K562 (cell line): Measurements from ENCODE around the gene CDKN1B. TPM values are rescaled to one million over a fixed set of nuclear protein-coding genes. Genes with fewer than 3 reads are reported as not detected.
A peak's percentile ranks its signal among the peaks of the same experiment; 100 is the strongest.

ENCODE experiments used
- BRD4 ChIP-seq: fragments of 200-600 bp; sonication (generic); IDR thresholded peaks from 2 replicates; pipeline ENCODE4 v1.6.1; 2017; ENCODE audit warnings: inconsistent platforms
- CHCHD3 ChIP-seq: fragments of 250-450 bp; sonication (Bioruptor Pico); IDR thresholded peaks from 2 replicates; pipeline ENCODE4 v2.1.2; 2022; ENCODE audit warnings: mild to moderate bottlenecking
- EHMT2 ChIP-seq: fragments of 450-650 bp; IDR thresholded peaks from 2 replicates; pipeline ENCODE4 v1.6.1; 2018; ENCODE audit warnings: antibody characterized with exemption
- ETS1 ChIP-seq: conservative IDR thresholded peaks from 2 replicates; pipeline ENCODE4 v1.6.1; 2011; ENCODE audit warnings: low read depth, mild to moderate bottlenecking, low read length; ENCODE audit not compliant: control insufficient read depth
- ETV5 ChIP-seq: sonication (generic); formaldehyde crosslinking; IDR thresholded peaks from 2 replicates; pipeline ENCODE4 v1.4.0; 2020; ENCODE audit warnings: low read depth, mild to moderate bottlenecking, missing genetic modification reagents
- HCFC1 ChIP-seq: IDR thresholded peaks from 2 replicates; pipeline ENCODE4 v1.6.1; 2012; ENCODE audit warnings: low read depth, low read length, improper control_type of control experiment
- HNRNPUL1 ChIP-seq: fragments of 200-400 bp; formaldehyde crosslinking; IDR thresholded peaks from 2 replicates; pipeline ENCODE4 v1.6.1; 2017; ENCODE audit warnings: low read length
- KDM1A ChIP-seq, 2 experiments: fragments of 450-650 bp; IDR thresholded peaks; 2 replicates each; pipeline ENCODE4 v1.6.1; 2016; ENCODE audit warnings: mild to moderate bottlenecking in 2 of 2
- MYC ChIP-seq, 2 experiments: fragments of 250-450 bp in 1 of 2; sonication (Bioruptor Pico) in 1 of 2; IDR thresholded peaks; 2 replicates each; pipeline versions ENCODE4 v1.5.1 to v1.6.1; 2012 to 2021; ENCODE audit warnings: low read depth in 2 of 2, borderline replicate concordance in 1 of 2, improper control_type of control experiment in 1 of 2, low read length in 1 of 2, mild to moderate bottlenecking in 1 of 2, moderate library complexity in 1 of 2
- NCOA1 ChIP-seq: fragments of 450-650 bp; IDR thresholded peaks from 2 replicates; pipeline ENCODE4 v1.6.1; 2016; ENCODE audit warnings: low read depth
- NR1H2 ChIP-seq: sonication (generic); formaldehyde crosslinking; IDR thresholded peaks from 2 replicates; pipeline ENCODE4 v1.4.0; 2020; ENCODE audit warnings: mild to moderate bottlenecking, missing genetic modification reagents
- POLR2B ChIP-seq: fragments of 450-650 bp; IDR thresholded peaks from 2 replicates; pipeline ENCODE4 v1.6.1; 2018; ENCODE audit warnings: low read depth; ENCODE audit not compliant: partially characterized antibody
- PTBP1 ChIP-seq: fragments of 200-400 bp; formaldehyde crosslinking; IDR thresholded peaks from 2 replicates; pipeline ENCODE4 v1.6.1; 2017; ENCODE audit warnings: low read depth, low read length
- TBP ChIP-seq: optimal IDR thresholded peaks from 2 replicates; pipeline ENCODE3; 2011; ENCODE audit warnings: low read depth, low read length, improper control_type of control experiment
- U2AF2 ChIP-seq: fragments of 200-400 bp; formaldehyde crosslinking; optimal IDR thresholded peaks from 2 replicates; pipeline ENCODE3; 2017; ENCODE audit warnings: low read depth, mild to moderate bottlenecking, low read length
- ZBTB49 ChIP-seq: sonication (generic); formaldehyde crosslinking; IDR thresholded peaks from 2 replicates; pipeline ENCODE4 v1.8.0; 2022; ENCODE audit warnings: missing genetic modification reagents, mild to moderate bottlenecking, borderline replicate concordance
- ZEB2 ChIP-seq: fragments of 450-650 bp; IDR thresholded peaks from 2 replicates; pipeline ENCODE4 v1.6.1; 2016
- ZNF146 ChIP-seq: IDR thresholded peaks from one replicate; pipeline ENCODE4 v1.6.1; 2018; ENCODE audit warnings: missing compliant biosample characterization; ENCODE audit not compliant: unreplicated experiment
- ZNF280A ChIP-seq: fragments of 450-650 bp; IDR thresholded peaks from 2 replicates; pipeline ENCODE4 v1.6.1; 2018; ENCODE audit warnings: mild to moderate bottlenecking, low read depth; ENCODE audit not compliant: partially characterized antibody
- ZNF57 ChIP-seq: fragments of 450-650 bp; formaldehyde crosslinking; IDR thresholded peaks from 2 replicates; pipeline ENCODE4 v1.4.0; 2020; ENCODE audit warnings: mild to moderate bottlenecking, moderate library complexity
- ZNF639 ChIP-seq, 2 experiments: fragments of 200-800 bp in 1 of 2; sonication (Bioruptor generic) in 1 of 2; sonication (generic) in 1 of 2; formaldehyde crosslinking in 1 of 2; IDR thresholded peaks in 1 of 2; conservative IDR thresholded peaks in 1 of 2; 2 replicates each; pipeline versions ENCODE4 v1.5.0 to v1.6.1; 2016 to 2020; ENCODE audit warnings: missing compliant biosample characterization in 1 of 2, missing genetic modification characterization in 1 of 2, missing genetic modification reagents in 1 of 2
- ZNF695 ChIP-seq: fragments of 450-650 bp; formaldehyde crosslinking; IDR thresholded peaks from 2 replicates; pipeline ENCODE4 v1.4.0; 2020; ENCODE audit warnings: mild to moderate bottlenecking, moderate library complexity
- ZSCAN29 ChIP-seq: fragments of 450-650 bp; IDR thresholded peaks from 2 replicates; pipeline ENCODE4 v1.6.1; 2017
- polyA plus RNA-seq, 8 experiments: library from polyadenylated mRNA; depleted of rRNA in 4 of 8; stranded (reverse) in 5 of 8; unstranded in 3 of 8; fragments of >200 nt; fragmentation: Nextera tagmentation in 2 of 8; fragmentation: Illumina TruSeq in 1 of 8; extraction: Ambion mirVana in 2 of 8; extraction: Trizol in 1 of 8; gene quantifications; 2 replicates each; pipeline versions ENCODE4 v1.2.1 to v1.2.3, GENCODE V29; 2011 to 2014; ENCODE audit warnings: inconsistent platforms in 1 of 8, missing spikeins in 1 of 8
- total RNA-seq, 7 experiments: library from RNA; depleted of rRNA in 6 of 7; stranded (reverse); fragments of >200 nt in 6 of 7; fragmentation: Illumina TruSeq in 2 of 7; extraction: Trizol in 2 of 7; gene quantifications; 2 replicates each; pipeline versions ENCODE4 v1.2.1 to v1.2.3, GENCODE V29; 2011 to 2021; ENCODE audit warnings: low replicate concordance in 1 of 7

CDKN1B gene
- total and polyA plus RNA-seq, 9 of the 15 experiments (the other 6 are each of a cell fraction or from before 2014, with no cell fraction given) = 2.6 to 35.2 (median 15.5) TPM

GRCh38 chr12:12725086-12725955, 8.2 kb downstream of the CDKN1B start (continued):
- TF ChIP-seq HNRNPUL1 = no peak
- TF ChIP-seq BRD4 = no peak
- TF ChIP-seq U2AF2 = no peak
- TF ChIP-seq POLR2B = no peak
- no peak for TF ChIP-seq HCFC1
- TF ChIP-seq MYC (IDR thresholded peaks at IDR 0.05; ENCODE audit: low read depth, low read length) = peak; percentile 78
- no peak for TF ChIP-seq MYC (CRISPR knock-in tag; IDR thresholded peaks at IDR 0.05; ENCODE audit: borderline replicate concordance, low read depth)
- no peak for TF ChIP-seq ZNF146 (CRISPR knock-in tag)
- TF ChIP-seq ZNF695 (CRISPR knock-in tag) = no peak
- TF ChIP-seq ZNF280A = no peak
- no peak for TF ChIP-seq ETV5 (CRISPR knock-in tag)
- no peak for TF ChIP-seq CHCHD3 (CRISPR knock-in tag)
- no peak for TF ChIP-seq KDM1A (IDR thresholded peaks at IDR 0.05)
- TF ChIP-seq ETS1 = no peak; the same call in 1 of the 2 replicates
- TF ChIP-seq EHMT2 = no peak
- TF ChIP-seq NCOA1 = no peak
- TF ChIP-seq ZSCAN29 = no peak
- TF ChIP-seq PTBP1 = no peak
- no peak for TF ChIP-seq ZBTB49 (CRISPR knock-in tag)
- TF ChIP-seq ZEB2 = no peak
- TF ChIP-seq ZNF639 (CRISPR knock-in tag; conservative IDR thresholded peaks at IDR 0.05 in 1 of 2, IDR thresholded peaks at IDR 0.05 in 1 of 2) = peak in 1 of 2 experiments; percentile 99; a peak in 2 of 4 replicates
- TF ChIP-seq TBP = peak; percentile 40
- no peak for TF ChIP-seq NR1H2 (CRISPR knock-in tag)
- no peak for TF ChIP-seq ZNF57 (CRISPR knock-in tag)
